HL-60 (cell line): ENCODE data around the gene SYVN1.

ENCODE experiments used
- CTCF ChIP-seq: IDR thresholded peaks from one replicate; pipeline ENCODE4 v1.5.1; 2011; ENCODE audit warnings: low read length, control low read depth, inconsistent platforms; ENCODE audit not compliant: insufficient read depth
- SPI1 ChIP-seq: IDR thresholded peaks from 2 replicates; pipeline ENCODE4 v1.6.1; 2012; ENCODE audit warnings: low read depth, mild to moderate bottlenecking, borderline replicate concordance

- TF ChIP-seq CTCF: no peak
- TF ChIP-seq SPI1: no peak
These were observed 7.6 kb downstream of the SYVN1 start for GRCh38 chr11:65126624-65127274.
